ENCODE results near the gene REPIN1. TPM values are rescaled to one million over a fixed set of nuclear protein-coding genes. Genes with fewer than 3 reads are reported as not detected.

Gene REPIN1
- total and polyA plus RNA-seq, 9 of the 15 experiments (the other 6 are each of a cell fraction or from before 2014, with no cell fraction given), result 8.1 to 283 (median 94.3) TPM

- TF ChIP-seq, protein P1, sequence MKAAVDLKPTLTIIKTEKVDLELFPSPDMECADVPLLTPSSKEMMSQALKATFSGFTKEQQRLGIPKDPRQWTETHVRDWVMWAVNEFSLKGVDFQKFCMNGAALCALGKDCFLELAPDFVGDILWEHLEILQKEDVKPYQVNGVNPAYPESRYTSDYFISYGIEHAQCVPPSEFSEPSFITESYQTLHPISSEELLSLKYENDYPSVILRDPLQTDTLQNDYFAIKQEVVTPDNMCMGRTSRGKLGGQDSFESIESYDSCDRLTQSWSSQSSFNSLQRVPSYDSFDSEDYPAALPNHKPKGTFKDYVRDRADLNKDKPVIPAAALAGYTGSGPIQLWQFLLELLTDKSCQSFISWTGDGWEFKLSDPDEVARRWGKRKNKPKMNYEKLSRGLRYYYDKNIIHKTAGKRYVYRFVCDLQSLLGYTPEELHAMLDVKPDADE (conservative IDR thresholded peaks at IDR 0.05; ENCODE audit: control insufficient read depth, low read depth, low read length), result no peak
- no peak for TF ChIP-seq BCL6 (CRISPR knock-in tag; IDR thresholded peaks at IDR 0.05)
Measured at GRCh38 chr7:150381096-150381495, 12.5 kb downstream of the REPIN1 start (continued).

GRCh38 chr7:150381785-150382122, 13.1 kb downstream of the REPIN1 start:
- Histone ChIP-seq H3K9ac (ENCODE audit: insufficient read depth in 1 of 2, low read depth in 2 of 2, low read length in 2 of 2) (peak overlapping the region in 1 of 2 experiments; percentile 80; a peak in 2 of 4 replicates), H3K79me2 (ENCODE audit: control insufficient read depth, insufficient read depth, low read length) (peaks cover 58% of the 10 kb centered on the region)
- in situ Hi-C loops (cut with MboI), result no loop called here

More at GRCh38 chr7:150381785-150382122, 13.1 kb downstream of the REPIN1 start:
- no peaks in the 10 kb centered on the region for H3K9me3 ChIP-seq (replicated peaks; ENCODE audit: control insufficient read depth, insufficient read depth, low read depth, low read length)
- intact Hi-C loops (cut with micrococcal nuclease), result no loop called here
- TF ChIP-seq HMGN3 (IDR thresholded peaks at IDR 0.05; ENCODE audit: borderline replicate concordance, extremely low read depth, insufficient read length, low read depth, low read length) (no peak), ZNF124 (CRISPR knock-in tag; IDR thresholded peaks at IDR 0.05) (0 out of 2 replicates have a peak, but pooled peaks have one; percentile 39), RBM17 (IDR thresholded peaks at IDR 0.05; ENCODE audit: borderline replicate concordance, low read depth, low read length) (no peak)
- TF ChIP-seq, protein P2, sequence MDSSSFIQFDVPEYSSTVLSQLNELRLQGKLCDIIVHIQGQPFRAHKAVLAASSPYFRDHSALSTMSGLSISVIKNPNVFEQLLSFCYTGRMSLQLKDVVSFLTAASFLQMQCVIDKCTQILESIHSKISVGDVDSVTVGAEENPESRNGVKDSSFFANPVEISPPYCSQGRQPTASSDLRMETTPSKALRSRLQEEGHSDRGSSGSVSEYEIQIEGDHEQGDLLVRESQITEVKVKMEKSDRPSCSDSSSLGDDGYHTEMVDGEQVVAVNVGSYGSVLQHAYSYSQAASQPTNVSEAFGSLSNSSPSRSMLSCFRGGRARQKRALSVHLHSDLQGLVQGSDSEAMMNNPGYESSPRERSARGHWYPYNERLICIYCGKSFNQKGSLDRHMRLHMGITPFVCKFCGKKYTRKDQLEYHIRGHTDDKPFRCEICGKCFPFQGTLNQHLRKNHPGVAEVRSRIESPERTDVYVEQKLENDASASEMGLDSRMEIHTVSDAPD (CRISPR knock-in tag; IDR thresholded peaks at IDR 0.05), result no peak
- no peaks in the 10 kb centered on the region for H3K27me3 ChIP-seq (ENCODE audit: control insufficient read depth in 2 of 2, insufficient read depth in 2 of 2, low read length in 2 of 2)
- H4K20me1 ChIP-seq (replicated peaks; ENCODE audit: control insufficient read depth, insufficient read depth, low read length), result peaks cover 32% of the 10 kb centered on the region
- H3K36me3 ChIP-seq (ENCODE audit: control insufficient read depth, insufficient read depth, low read length), result peaks cover 14% of the 10 kb centered on the region; the same call in 1 of the 3 replicates
- peaks cover 16 to 53% of the 10 kb centered on the region in 2 experiments for H3K4me1 ChIP-seq (replicated peaks in 1 of 2; ENCODE audit: control insufficient read depth in 2 of 2, insufficient read depth in 2 of 2, low read length in 2 of 2)
- 100% methylated on average over 1 of the region's 1 CpG for WGBS (ENCODE audit: insufficient coverage, low coverage, missing lambda C conversion rate)
- DNase-seq (ENCODE audit: extremely low read depth in 1 of 4, low spot score in 3 of 4), result no peak
- ChIA-PET CTCF (ENCODE audit: low intra/inter-chr PET ratio) (no interaction called here), POLR2A (no interaction called here)
- H3K4me2 ChIP-seq (ENCODE audit: insufficient read depth, low read length), result no peak overlapping the region
- H3K27ac ChIP-seq (ENCODE audit: extremely low read depth, low read depth, low read length), result no peak overlapping the region
- no TSS peak for BruUV-seq (replicated peaks)
- ATAC-seq, result no peak
- no peak for FAIRE-seq
- H3K4me3 ChIP-seq, result no peak overlapping the region
- H3K9me1 ChIP-seq (ENCODE audit: control insufficient read depth, insufficient read depth, low read length), result peaks cover 10% of the 10 kb centered on the region
- H2AFZ ChIP-seq (ENCODE audit: low read depth, low read length), result no peak overlapping the region

Data from K562 (cell line).